ENCODE measurements around the gene NME5.
"Not testable (repeated sequence)": the region's sequence is repeated elsewhere in the genome, so short reads cannot be mapped to it uniquely, and the experiment has no call there.

Gene NME5

GRCh38 chr5:138138949-138139780 lies at the start of gene NME5:
NME5 (minus strand) TSS chr5:138139428; CDS start chr5:138138780, 648 bp downstream.
- DNase-seq, result peak; percentile 71

- no peak for DNase-seq
These were observed 49.4 kb upstream of the NME5 start for GRCh38 chr5:138188626-138189025.

- no peak for DNase-seq
These were observed 46.8 kb upstream of the NME5 start for GRCh38 chr5:138186002-138186447.

GRCh38 chr5:138182808-138183207 lies 43.6 kb upstream of the NME5 start:
- DNase-seq, result no peak

GRCh38 chr5:138180841-138181240 lies 41.6 kb upstream of the NME5 start:
- DNase-seq, result no peak

- DNase-seq, result peak; percentile 57
These were observed 41.1 kb upstream of the NME5 start for GRCh38 chr5:138180183-138180782.

GRCh38 chr5:138179277-138179857 lies 40.1 kb upstream of the NME5 start:
- no peak for DNase-seq

- peak; percentile 91 for DNase-seq
These were observed 39.5 kb upstream of the NME5 start, which contains the start of the genes BRD8 and KIF20A for GRCh38 chr5:138178516-138179276. BRD8 (minus strand) TSS chr5:138178630; CDS start chr5:138178614, 16 bp downstream. KIF20A (plus strand) TSS chr5:138179112; CDS start chr5:138179681, 569 bp downstream.

GRCh38 chr5:138177941-138178515 lies 38.8 kb upstream of the NME5 start:
- DNase-seq, result peak; percentile 14

- no peak for DNase-seq
These were observed 31.1 kb upstream of the NME5 start for GRCh38 chr5:138170299-138170698.

GRCh38 chr5:138169124-138169523 lies 29.9 kb upstream of the NME5 start:
- no peak for DNase-seq

GRCh38 chr5:138163721-138164120 lies 24.5 kb upstream of the NME5 start:
- no peak for DNase-seq

- no peak for DNase-seq
These were observed 21.5 kb upstream of the NME5 start for GRCh38 chr5:138160706-138161105.

GRCh38 chr5:138159666-138160065 lies 20.4 kb upstream of the NME5 start:
- no peak for DNase-seq

GRCh38 chr5:138157626-138158025 lies 18.4 kb upstream of the NME5 start:
- no peak for DNase-seq

GRCh38 chr5:138155977-138156376 lies 16.7 kb upstream of the NME5 start:
- not testable (repeated sequence) for DNase-seq

- no peak for DNase-seq
These were observed 10.3 kb upstream of the NME5 start for GRCh38 chr5:138149530-138149929.

- no peak for DNase-seq
These were observed 9.6 kb upstream of the NME5 start for GRCh38 chr5:138148811-138149210.

- DNase-seq, result not testable (repeated sequence)
These were observed 4.3 kb upstream of the NME5 start for GRCh38 chr5:138143578-138143977.

- DNase-seq, result no peak
These were observed 2.5 kb upstream of the NME5 start for GRCh38 chr5:138141734-138142133.

GRCh38 chr5:138140268-138140667 lies 1.0 kb upstream of the NME5 start:
- DNase-seq, result no peak

GRCh38 chr5:138139781-138140090 lies 508 bp upstream of the NME5 start:
- DNase-seq, result no peak

- DNase-seq, result no peak
These were observed 6.7 kb downstream of the NME5 start for GRCh38 chr5:138132543-138132942.
